Lower lobe of right lung (tissue), 2 donors: ENCODE measurements around the gene ACTR3C. TPM values are rescaled to one million over a fixed set of nuclear protein-coding genes. Genes with fewer than 3 reads are reported as not detected.
"Not testable (repeated sequence)": the region's sequence is repeated elsewhere in the genome, so short reads cannot be mapped to it uniquely, and the experiment has no call there.

Source experiments
- ATAC-seq, 2 donors: fragments of 200-7000 bp; cut with Tn5 transposase; one replicate each; pipeline ENCODE4 v1.9.1; 2020 to 2022; ENCODE audit warnings: mild to moderate bottlenecking in 2 of 2, moderate library complexity in 2 of 2
- DNase-seq: peaks from one replicate; pipeline ENCODE4 v3.0.0-alpha.2; 2020
- H3K27ac ChIP-seq: fragments of 200-600 bp; one replicate; pipeline ENCODE4 v1.8.0; 2022
- H3K27me3 ChIP-seq: fragments of 200-600 bp; one replicate; pipeline ENCODE4 v1.8.0; 2022; ENCODE audit warnings: low read depth
- H3K36me3 ChIP-seq: fragments of 200-600 bp; one replicate; pipeline ENCODE4 v1.8.0; 2022; ENCODE audit warnings: mild to moderate bottlenecking
- H3K4me1 ChIP-seq: fragments of 200-600 bp; one replicate; pipeline ENCODE4 v1.8.0; 2022
- H3K4me3 ChIP-seq: fragments of 200-600 bp; one replicate; pipeline ENCODE4 v1.8.0; 2022; ENCODE audit warnings: mild to moderate bottlenecking
- H3K9me3 ChIP-seq: fragments of 200-600 bp; one replicate; pipeline ENCODE4 v1.8.0; 2022
- intact Hi-C: fragments of 100-400 bp; cut with DNase I; formaldehyde crosslinking; loops from one replicate; pipeline ENCODE4 v1.11.0; 2022
- total RNA-seq: library from RNA; stranded (reverse); fragmentation: NEBNext Ultra II Directional; extraction: Animal tissue kit (Norgen Biotek cat#: 25700); gene quantifications from one replicate; pipeline ENCODE4 v1.2.1, GENCODE V29; 2021
- TF ChIP-seq, protein P1 (sequence below): fragments of 200-600 bp; IDR thresholded peaks from one replicate; pipeline ENCODE4 v1.8.0; 2022; ENCODE audit warnings: antibody characterized with exemption, mild to moderate bottlenecking
- donor health status: DM: no; HTN: yes; CAD: no; lungs with severe emphysema.

Gene ACTR3C
- total RNA-seq, 1 donor from 2014 or later = 18.6 TPM

DNA sequence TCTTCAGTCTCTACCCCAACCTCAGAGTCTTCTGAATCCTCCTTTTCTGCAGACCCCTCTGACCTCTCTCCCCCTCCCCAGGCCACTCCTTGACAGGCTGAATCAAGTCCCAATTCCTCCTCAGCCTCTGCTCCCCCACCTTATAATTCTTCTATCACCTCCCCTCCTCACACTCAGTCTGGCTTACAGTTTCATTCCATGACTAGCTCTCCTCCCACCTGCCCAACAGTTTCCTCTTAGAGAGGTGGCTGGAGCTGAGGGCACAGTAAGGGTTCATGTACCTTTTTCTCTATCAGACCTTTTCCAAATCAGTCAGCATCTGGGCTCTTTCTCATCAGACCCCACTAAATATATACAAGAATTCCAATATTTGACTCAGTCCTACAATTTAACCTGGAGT lies 14.8 kb downstream of the ACTR3C start:
- Histone ChIP-seq H3K4me1 (no peaks in the 10 kb centered on the region), H3K36me3 (no peaks in the 10 kb centered on the region), H3K27ac (no peak overlapping the region), H3K4me3 (peak overlapping the region; percentile 33), H3K27me3 (no peaks in the 10 kb centered on the region), H3K9me3 (no peaks in the 10 kb centered on the region)
- ATAC-seq = no peak
- TF ChIP-seq, protein P1, sequence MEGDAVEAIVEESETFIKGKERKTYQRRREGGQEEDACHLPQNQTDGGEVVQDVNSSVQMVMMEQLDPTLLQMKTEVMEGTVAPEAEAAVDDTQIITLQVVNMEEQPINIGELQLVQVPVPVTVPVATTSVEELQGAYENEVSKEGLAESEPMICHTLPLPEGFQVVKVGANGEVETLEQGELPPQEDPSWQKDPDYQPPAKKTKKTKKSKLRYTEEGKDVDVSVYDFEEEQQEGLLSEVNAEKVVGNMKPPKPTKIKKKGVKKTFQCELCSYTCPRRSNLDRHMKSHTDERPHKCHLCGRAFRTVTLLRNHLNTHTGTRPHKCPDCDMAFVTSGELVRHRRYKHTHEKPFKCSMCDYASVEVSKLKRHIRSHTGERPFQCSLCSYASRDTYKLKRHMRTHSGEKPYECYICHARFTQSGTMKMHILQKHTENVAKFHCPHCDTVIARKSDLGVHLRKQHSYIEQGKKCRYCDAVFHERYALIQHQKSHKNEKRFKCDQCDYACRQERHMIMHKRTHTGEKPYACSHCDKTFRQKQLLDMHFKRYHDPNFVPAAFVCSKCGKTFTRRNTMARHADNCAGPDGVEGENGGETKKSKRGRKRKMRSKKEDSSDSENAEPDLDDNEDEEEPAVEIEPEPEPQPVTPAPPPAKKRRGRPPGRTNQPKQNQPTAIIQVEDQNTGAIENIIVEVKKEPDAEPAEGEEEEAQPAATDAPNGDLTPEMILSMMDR = no peak
- intact Hi-C loops = no loop called here
- DNase-seq = no peak

DNA sequence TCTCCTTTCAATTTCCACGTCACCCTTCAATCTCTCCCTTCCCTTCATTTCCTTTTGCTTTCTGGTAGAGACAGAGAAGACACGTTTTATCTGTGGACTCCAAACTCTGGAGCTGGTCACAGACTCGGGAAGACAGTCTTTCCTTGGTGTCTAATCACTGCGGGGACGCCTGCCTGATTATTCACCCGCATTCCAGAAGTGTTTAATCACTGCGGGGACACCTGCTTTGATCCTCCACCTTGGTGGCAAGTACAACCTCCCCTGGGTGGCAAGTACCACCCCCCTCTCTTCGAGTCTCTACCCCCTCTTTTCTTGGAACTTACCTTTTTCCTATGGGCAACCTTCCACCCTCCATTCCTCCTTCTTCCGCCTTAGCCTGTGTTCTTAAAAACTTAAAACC lies 15.4 kb downstream of the ACTR3C start:
- Histone ChIP-seq H3K4me3 (peak overlapping the region; percentile 33), H3K27me3 (no peaks in the 10 kb centered on the region), H3K9me3 (no peaks in the 10 kb centered on the region), H3K36me3 (no peaks in the 10 kb centered on the region), H3K4me1 (no peaks in the 10 kb centered on the region), H3K27ac (peak overlapping the region; percentile 24)
- intact Hi-C loops = no loop called here
- DNase-seq = no peak
- TF ChIP-seq, protein P1 = no peak
- peak; percentile 24 to 71 for ATAC-seq

DNA sequence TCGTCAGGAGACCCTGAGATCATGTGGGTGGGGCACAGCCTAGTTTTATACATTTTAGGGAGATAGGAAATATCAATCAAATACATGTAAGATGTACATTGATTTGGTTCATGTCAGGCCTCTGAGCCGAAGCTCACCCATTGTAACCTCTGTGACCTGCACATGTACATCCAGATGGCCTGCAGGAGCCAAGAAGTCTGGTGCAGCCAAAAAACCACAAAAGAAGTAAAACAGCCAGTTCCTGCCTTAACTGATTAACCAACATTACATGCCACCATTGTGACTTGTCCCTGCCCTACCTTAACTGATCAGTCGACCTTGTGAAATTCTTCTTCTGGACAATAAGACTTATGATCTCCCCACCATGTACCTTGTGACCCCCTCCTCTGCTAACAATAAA lies 16.2 kb downstream of the ACTR3C start:
- intact Hi-C loops = no loop called here
- TF ChIP-seq, protein P1 = no peak
- Histone ChIP-seq H3K4me3 (no peak overlapping the region), H3K9me3 (no peaks in the 10 kb centered on the region), H3K36me3 (no peaks in the 10 kb centered on the region), H3K27ac (peak overlapping the region; percentile 24), H3K4me1 (no peaks in the 10 kb centered on the region), H3K27me3 (no peaks in the 10 kb centered on the region)
- DNase-seq (no peak), ATAC-seq (no peak)

DNA sequence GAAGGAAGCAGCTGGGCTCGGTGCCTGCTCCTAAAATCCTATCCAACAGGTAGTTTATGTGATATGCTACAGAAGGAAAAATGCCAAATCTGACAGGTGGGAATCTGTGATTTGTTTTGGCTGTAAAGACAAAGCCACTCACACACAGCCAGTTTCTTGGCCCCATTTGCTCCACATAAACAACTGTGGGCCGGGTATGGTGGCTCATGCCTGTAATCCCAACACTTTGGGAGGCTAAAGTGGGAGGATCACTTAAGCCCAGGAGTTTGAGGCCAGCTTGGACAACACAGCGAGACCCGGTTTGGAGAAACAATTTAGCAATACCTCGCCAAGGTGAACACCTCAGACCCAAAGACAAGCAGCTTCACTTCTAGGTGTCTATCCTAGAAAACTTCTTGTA lies 17.0 kb downstream of the ACTR3C start:
- H3K27ac ChIP-seq, H3K4me3 ChIP-seq, ATAC-seq, intact Hi-C loops, H3K36me3 ChIP-seq, DNase-seq, H3K27me3 ChIP-seq, H3K9me3 ChIP-seq, H3K4me1 ChIP-seq: not testable (repeated sequence)

DNA sequence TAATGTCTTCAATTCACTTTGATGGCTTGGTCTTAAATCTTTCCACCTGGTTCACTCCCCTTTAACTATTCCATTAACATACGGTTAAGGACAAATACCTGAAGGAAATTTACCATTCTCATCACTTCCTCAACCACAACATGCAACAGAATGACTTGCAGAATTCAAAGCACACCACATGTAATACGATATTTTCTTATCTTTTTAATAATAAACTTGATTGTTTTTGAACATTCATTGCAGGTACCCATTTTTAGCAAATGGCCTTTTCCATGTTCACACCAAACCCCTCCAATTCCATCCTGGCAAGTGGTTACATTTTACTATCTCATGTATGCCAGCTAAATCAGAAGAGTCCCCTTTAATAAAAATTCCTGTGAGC lies 17.5 kb downstream of the ACTR3C start:
- H3K27me3 ChIP-seq, H3K36me3 ChIP-seq, H3K4me3 ChIP-seq, H3K27ac ChIP-seq, H3K9me3 ChIP-seq, DNase-seq, ATAC-seq, H3K4me1 ChIP-seq, intact Hi-C loops: not testable (repeated sequence)

DNA sequence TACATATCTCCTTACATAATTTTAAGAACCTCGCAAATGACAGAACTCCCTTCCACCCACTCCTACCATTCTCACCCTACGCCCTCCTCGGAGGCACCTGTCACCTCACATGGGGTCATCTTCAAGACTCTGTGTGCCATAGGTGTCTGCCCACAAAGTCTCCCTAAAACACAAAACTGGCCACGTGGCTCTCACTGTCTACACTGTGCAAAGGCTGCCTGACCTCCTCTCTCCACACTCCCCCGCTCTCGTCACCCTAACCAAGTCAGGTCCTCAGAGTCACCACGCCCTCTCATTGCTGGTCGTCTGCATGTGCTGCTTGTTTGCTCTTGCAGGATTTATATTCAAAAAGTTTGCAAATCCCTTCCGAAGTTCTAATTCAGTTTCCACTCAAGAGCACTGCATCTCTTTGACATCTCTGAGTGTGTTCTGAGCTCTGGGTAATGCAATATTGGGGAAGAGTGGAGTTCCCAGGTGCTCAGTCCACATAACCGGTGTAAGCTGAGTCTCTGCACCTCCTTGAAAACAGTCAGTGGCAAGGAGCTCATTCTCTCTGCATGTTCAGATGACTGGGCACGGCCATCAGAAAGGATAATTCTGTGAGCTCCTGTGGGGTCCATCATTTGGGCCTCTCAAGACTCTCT lies 18.0 kb downstream of the ACTR3C start:
- not testable (repeated sequence) for DNase-seq

DNA sequence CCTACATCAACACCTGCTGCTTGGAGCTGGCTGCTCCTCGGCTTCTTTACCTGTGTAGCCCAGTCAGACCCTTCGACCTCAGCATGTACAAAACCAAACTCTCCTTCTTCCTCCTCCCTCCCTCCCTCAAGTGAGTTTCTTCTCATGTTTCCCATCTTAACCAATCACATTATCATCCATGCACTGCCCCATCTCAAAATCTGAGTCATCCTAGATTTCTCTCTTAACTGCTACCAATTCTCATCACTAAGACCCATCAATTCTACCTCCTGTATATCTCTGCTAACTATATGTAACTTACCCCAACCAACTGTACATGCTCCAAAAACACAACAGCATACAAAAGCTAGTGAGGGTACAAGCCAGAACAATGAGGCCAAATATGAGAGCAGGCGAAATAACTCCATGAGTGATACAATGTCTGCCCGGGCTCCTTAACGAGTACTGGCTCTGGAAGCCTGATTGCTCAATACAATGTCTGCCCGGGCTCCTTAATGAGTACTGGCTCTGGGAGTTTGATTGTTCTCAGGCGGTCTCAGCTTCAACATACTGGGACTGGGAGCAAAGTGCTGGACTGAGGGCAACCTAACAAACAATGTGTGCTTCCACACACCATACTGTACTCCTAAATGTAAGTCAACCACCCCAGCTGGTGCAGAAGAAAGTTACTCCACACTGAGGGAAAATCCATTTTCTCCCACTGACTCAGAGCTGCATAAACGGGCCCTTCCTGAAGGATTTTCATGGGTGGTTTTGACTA lies 18.7 kb downstream of the ACTR3C start:
- ATAC-seq = peak; percentile 80 to 83
- DNase-seq, H3K4me1 ChIP-seq, H3K4me3 ChIP-seq, intact Hi-C loops, H3K27ac ChIP-seq, H3K9me3 ChIP-seq, H3K36me3 ChIP-seq, H3K27me3 ChIP-seq: not testable (repeated sequence)

More for the DNA sequence above, 18.0 kb downstream of the ACTR3C start:
- H3K27ac ChIP-seq, H3K9me3 ChIP-seq, H3K4me3 ChIP-seq, H3K36me3 ChIP-seq, H3K27me3 ChIP-seq, intact Hi-C loops, H3K4me1 ChIP-seq: not testable (repeated sequence)
- ATAC-seq = peak; percentile 42 to 54

DNA sequence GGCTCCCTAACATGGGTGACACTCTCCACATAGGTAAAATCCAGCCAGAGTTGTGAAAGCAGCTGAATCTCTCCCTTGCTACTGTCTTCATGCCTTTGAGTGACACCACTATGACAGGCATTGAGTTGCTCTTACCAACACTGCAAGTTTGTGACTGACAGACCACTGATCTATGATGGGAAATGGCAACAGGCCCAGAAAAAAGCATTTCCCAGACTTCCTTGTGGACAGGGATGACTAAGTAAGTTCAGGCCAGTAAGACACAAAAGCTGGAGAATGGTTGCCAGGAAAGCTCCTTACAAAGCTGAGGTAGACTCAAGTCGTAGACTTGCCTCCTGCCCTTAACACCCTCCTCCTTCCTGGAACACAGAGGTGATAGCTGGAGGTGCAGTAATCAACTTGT lies 20.4 kb downstream of the ACTR3C start:
- H3K27ac ChIP-seq, H3K36me3 ChIP-seq, H3K4me1 ChIP-seq, H3K4me3 ChIP-seq, H3K27me3 ChIP-seq, DNase-seq, H3K9me3 ChIP-seq, intact Hi-C loops: not testable (repeated sequence)
- ATAC-seq = peak in 1 of 2 donors; percentile 22

DNA sequence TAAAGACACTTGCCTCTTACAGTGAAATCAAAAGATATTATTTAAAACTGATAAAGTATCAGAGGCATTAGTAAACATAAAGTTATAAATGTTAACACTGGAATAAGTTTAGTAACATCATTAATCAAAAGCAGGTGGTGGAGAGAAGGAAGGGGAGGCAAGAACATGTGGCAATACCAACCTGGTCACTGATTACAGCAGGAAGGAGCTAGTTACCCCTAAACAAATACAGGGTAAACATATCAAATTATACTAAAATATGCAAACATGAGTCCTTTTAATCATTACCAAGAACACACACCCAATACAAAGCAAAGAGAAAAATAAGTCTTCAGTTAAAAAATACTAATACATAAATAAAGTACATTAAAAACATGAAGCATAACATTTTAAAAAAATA lies 25.4 kb downstream of the ACTR3C start:
- H3K4me1 ChIP-seq, H3K27ac ChIP-seq, H3K4me3 ChIP-seq, DNase-seq, ATAC-seq, H3K27me3 ChIP-seq, H3K9me3 ChIP-seq, H3K36me3 ChIP-seq, intact Hi-C loops: not testable (repeated sequence)

DNA sequence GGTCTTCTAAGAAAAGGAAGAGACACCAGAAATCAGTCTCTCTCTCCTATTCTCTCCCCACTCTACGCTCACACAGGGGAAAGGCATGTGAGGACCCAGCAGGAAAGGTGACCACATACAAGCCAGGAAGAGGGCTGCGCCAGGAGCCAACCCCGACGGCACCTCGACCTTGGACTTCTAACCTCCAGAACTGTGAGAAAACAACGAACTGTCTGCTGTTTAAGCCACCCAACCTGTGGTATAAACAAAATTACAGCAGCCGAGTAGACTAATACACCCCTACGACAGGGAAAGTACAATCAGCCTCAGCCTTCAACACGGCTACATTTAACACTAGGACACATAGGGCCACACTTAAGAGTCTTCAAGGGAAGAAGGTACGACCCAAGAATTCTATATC lies 26.5 kb downstream of the ACTR3C start:
- DNase-seq, ATAC-seq, H3K9me3 ChIP-seq, H3K36me3 ChIP-seq, intact Hi-C loops, H3K27me3 ChIP-seq, H3K4me1 ChIP-seq, H3K4me3 ChIP-seq, H3K27ac ChIP-seq: not testable (repeated sequence)

DNA sequence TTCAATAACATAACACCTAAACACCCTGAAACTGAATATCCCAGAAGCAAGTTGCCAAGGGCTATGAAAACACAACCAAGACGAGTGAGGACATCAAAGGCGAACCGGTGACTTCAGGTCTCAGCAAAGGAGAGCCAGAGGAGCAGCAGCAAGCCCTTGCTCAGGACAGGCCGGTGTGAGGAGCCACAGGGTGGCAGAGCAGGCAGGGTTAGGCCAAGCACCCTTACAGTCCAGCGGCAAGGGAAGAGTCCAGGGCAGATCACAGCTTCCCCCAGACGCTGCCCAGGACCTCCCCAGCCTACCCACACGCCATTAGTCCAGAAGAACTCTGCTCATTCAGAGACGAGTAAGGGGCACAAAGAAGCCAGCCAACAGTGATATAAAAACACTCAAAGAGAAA lies 27.7 kb downstream of the ACTR3C start:
- peak; percentile 85 to 93 for ATAC-seq
- intact Hi-C loops, H3K27ac ChIP-seq: not testable (repeated sequence)

More for the DNA sequence above, 27.7 kb downstream of the ACTR3C start:
- not testable (repeated sequence) for H3K36me3 ChIP-seq, H3K4me1 ChIP-seq, H3K9me3 ChIP-seq, DNase-seq, H3K27me3 ChIP-seq, H3K4me3 ChIP-seq
